Fibroblast of skin of right biceps (primary cell): ENCODE data around the gene NIT2.
A peak's percentile ranks its signal among the peaks of the same experiment; 100 is the strongest.
"Not testable (repeated sequence)": the region's sequence is repeated elsewhere in the genome, so short reads cannot be mapped to it uniquely, and the experiment has no call there.

Experiments
- DNase-seq: peaks from one replicate; pipeline ENCODE4 v3.0.0-alpha.2; 2013

The NIT2 gene

DNA sequence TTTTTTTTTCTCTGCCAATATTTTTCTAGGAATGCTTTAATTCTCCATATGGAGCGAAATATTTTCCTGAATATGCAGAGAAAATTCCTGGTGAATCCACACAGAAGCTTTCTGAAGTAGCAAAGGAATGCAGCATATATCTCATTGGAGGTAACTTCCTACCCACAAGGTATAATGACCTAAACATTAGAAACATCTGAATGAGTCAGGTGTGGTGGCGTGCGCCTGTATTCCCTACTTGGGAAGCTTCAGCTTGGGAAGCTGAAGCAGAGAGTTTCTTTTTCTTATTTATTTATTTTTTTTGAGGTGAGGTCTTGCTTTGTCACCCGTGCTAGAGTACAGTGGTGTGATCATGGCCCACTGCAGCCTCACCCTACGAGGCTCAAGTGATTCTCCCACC is 5.2 kb downstream of the NIT2 start:
- DNase-seq = no peak

DNA sequence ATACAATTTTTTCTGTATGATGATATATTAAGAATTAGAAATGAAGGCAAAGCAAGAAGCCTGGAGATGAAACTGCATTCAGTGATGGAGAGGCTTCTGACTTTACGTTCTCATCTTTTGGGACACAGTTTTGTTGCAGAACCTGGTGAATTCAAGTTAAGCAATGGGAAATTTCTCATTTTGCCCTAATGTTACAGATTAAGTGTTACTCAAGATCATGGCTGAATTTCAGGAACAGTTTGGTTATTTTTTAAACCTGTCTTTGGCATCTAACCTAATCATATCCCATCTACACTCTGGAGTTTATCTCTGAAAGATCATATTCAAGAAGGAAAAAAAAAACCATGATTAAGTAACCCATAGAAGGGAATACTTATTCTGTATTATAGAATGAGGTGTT is 6.0 kb downstream of the NIT2 start:
- DNase-seq = no peak

- no peak for DNase-seq
These were observed 14.2 kb downstream of the NIT2 start for GRCh38 chr3:100348727-100349126.

- not testable (repeated sequence) for DNase-seq
These were observed 17.2 kb downstream of the NIT2 start for GRCh38 chr3:100351770-100352169.

- peak; percentile 59 for DNase-seq
These were observed 18.0 kb downstream of the NIT2 start for GRCh38 chr3:100352296-100353231.

DNA sequence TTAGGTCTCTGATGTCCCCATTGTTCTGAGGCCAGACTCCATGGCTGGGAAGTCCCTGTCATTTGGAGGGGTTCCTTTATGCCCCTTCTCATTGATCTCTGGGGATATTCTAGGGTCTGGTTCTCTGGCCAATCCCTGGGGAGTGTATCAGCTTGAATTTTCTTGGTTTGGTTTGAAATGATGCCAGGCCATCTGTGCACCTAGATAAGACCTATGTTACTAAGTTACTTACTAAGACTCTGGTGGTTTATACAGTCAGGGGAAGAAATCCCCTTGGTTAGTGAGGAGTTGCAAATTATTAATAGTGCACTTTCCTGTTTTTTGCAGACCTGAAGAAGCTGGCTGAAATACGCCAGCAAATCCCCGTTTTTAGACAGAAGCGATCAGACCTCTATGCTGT is 20.3 kb downstream of the NIT2 start:
- DNase-seq = no peak

DNA sequence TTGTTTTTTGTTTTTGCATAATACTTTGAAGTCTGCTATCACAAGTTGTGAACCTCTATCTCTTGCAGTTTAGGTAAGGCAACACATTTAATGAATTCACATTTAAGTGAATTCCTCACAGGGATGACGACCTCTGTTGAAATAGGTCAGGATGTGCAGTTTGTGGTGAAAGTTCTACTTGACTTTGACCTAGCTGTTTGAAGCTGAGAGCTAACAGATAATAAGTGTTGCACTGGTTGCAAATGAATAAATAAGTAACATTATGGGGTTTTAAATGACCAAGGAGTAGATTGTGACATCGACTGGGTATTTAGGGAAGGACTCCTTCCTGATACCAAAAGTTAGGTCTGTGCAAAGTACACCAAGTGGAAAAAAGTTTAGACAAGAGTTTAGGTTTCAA is 23.9 kb downstream of the NIT2 start:
- no peak for DNase-seq

DNA sequence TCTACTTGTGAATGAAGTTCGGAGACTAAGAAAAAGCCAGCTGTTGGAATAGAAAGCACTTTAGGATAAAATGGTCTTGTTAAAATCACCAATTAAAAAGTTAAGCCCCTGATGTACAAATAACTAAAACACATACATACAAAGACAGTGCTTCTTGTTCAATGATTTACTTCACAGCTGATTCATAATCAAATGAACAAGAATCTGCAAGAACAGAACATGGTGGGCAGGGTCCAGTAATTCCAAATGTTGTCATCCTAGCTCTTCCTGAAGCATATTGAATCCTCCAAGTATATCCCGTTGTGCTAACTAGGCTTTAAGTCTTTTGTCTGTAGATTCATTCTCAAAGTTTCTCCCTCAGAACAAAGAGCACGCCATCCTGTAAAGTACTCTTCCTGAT is 24.5 kb downstream of the NIT2 start:
- no peak for DNase-seq

DNA sequence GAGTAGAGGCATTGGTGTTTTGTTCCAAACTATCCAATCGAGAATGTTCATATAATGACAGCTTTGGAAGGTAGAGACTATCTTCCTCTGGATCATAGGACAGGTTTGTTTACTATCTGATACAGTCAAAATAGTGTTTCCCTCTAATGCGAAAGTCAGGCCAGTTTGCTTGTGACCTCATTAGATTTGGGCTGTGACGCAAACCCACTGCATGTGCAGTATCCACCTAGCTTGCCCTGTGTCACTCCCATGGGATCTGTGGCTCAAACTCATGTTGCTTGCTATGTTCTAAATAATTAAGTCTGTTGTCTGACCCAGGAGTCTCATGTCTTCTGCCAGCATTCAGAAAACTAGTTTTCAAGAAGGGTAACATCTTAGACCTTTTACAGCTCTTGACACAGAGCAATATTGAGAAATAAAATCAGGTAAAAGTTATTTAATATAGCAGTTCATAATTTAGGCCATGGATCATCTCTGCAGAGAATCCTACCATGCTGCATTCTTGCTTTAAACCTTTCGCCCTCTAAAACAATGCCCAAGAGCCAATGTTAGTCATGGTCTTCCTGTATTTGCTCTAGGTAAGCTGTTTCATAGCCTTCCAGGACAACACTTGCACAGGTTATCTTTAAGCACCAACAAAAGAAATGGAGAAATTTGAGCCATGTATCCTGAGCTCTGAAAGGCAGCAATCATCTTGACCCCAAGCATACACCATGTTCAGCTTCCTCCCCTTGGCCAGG is 26.4 kb downstream of the NIT2 start:
- DNase-seq = no peak

DNA sequence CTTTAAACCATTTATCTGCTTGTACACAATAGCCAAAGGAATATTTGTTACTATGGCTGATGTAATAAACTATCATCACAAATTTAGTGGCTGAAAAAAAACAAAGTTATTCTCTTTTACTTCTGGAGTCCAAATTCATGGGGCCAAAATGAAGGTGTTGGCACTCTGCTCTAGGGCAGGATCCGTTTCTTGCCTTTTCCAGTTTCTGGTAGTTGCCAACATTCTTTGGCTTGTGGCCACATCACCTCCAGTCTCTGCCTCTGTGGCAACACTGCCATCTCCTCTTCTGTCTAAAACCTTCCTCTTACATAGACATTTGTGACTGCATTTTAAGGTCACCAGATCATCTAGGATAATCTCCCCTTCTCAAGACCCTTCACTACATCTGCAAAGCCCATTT is 27.3 kb downstream of the NIT2 start:
- DNase-seq = no peak

- no peak for DNase-seq
These were observed 29.9 kb downstream of the NIT2 start for GRCh38 chr3:100364421-100364820.

GRCh38 chr3:100366424-100366823 is 31.9 kb downstream of the NIT2 start:
- DNase-seq = no peak

GRCh38 chr3:100368441-100368840 is 33.9 kb downstream of the NIT2 start:
- no peak for DNase-seq

DNA sequence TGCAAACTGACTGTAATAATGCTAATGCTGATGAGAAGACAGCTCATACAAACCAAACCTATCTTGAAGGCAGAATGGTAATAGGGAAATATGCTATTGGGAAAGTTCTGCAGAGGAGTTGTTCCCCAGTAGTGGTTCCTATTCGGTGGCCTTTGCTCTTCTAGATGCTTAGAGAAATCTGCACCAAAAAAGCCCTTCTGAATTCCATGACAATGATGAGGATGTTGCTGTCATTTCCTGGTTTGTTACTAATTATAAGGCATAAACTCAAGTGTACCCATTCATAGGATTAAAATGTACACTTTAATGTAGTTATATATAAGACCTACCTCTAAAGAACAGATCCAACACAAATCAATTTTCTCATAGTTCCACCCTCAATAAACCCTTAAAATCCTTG is 36.2 kb downstream of the NIT2 start:
- DNase-seq = peak; percentile 34

DNA sequence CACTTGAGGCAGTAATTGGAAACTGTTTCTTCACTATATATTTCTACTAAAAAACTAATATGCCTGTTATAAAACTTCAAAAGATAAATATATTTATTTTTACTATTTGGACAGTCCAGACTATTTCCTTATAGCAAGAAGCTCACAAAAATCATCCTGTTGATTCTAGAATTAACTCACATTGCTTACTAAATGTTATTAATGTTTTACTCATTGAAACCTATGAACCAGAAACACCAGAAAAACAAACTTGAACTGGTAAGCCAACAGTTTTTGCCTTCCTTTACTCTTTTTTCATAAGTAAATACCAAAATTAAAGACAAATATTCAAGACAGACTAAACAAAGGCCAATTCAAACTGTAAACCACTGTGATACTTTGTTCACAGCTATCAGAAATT is 40.0 kb downstream of the NIT2 start:
- DNase-seq = no peak

DNA sequence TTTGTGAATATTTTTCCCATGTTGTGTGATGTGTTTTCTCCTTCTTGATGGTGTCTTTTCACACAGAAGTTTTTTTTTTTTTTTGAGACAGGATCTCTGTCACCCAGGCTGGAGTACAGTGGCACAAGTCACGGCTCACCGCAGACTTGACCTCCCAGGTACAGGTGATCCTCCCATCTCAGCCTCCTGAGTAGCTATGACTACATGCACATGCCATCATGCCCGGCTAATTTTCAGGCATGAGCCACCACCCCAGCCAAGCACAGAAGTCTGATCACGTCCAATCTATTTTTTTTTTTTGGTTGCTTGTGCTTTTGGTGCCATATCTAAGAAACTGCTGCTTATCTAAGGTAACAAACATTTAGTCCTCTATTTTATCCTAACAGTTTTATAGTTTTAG is 41.7 kb downstream of the NIT2 start:
- DNase-seq = no peak

DNA sequence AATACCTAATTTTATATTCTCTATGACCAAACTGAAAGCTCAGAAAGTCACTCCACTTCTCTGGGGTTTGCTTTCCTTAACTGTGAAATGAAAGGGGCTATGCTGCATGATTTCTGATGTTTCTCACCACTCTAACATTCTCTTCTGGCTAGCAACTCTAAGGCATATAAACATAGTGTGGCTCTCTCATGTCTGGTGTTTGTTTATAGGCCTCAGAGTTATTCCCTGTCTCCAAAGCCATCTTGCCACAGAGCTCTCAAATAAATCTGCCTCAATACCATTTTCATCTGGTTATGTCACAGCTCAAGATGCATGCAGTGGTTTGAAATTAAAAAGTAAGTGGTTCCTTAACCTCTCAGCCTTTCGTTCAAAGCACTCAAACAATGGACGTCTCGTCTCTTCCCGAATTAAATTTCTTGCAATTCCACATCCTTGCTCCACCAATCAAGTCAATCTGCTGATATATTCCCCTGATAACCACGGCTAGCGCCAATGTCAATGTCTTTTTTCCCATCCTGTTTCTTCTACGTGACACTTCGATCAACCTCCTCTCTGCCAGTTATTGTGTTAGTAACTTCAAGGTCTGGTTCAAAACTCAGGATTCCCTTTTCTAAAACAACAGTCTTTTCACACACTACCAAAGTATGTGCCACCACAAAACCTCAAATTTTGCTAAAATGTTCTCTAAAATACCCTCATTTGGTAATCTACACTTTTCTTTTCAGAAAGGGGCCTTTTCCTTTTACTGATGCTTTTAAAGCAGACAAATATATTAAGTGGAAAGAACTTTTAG is 50.4 kb downstream of the NIT2 start:
- DNase-seq = no peak

- no peak for DNase-seq
These were observed 52.0 kb downstream of the NIT2 start for GRCh38 chr3:100386437-100387074.

GRCh38 chr3:100389025-100389424 is 54.5 kb downstream of the NIT2 start:
- DNase-seq = no peak

GRCh38 chr3:100395679-100396431 is 61.3 kb downstream of the NIT2 start:
- no peak for DNase-seq

GRCh38 chr3:100396967-100397366 is 62.4 kb downstream of the NIT2 start:
- no peak for DNase-seq
